NOMO-1 treated with dmso at 0.1 percent for 144 hours (cell line): Measurements from ENCODE around the gene LDB2.

Experiments
- DNase-seq: peaks from one replicate; lab custom pipeline; 2025; ENCODE audit not compliant: unreplicated experiment; lab: John Stamatoyannopoulos, UW

The LDB2 gene

GRCh38 chr4:16809064-16809463, 89.4 kb downstream of the LDB2 start:
- no peak for DNase-seq

GRCh38 chr4:16807355-16807754, 91.1 kb downstream of the LDB2 start:
- no peak for DNase-seq

GRCh38 chr4:16804581-16804980, 93.9 kb downstream of the LDB2 start:
- no peak for DNase-seq

GRCh38 chr4:16802044-16802443, 96.4 kb downstream of the LDB2 start:
- DNase-seq, result no peak

GRCh38 chr4:16801356-16801755, 97.1 kb downstream of the LDB2 start:
- DNase-seq, result no peak

GRCh38 chr4:16794816-16795445, 103.5 kb downstream of the LDB2 start:
- no peak for DNase-seq

GRCh38 chr4:16791460-16791859, 107.0 kb downstream of the LDB2 start:
- DNase-seq, result no peak

- no peak for DNase-seq
Observed at GRCh38 chr4:16790508-16790907, 107.9 kb downstream of the LDB2 start.

GRCh38 chr4:16788868-16789267, 109.6 kb downstream of the LDB2 start:
- DNase-seq, result no peak

- no peak for DNase-seq
Observed at GRCh38 chr4:16785793-16786527, 112.5 kb downstream of the LDB2 start.

GRCh38 chr4:16783119-16783518, 115.3 kb downstream of the LDB2 start:
- DNase-seq, result no peak

GRCh38 chr4:16779028-16779675, 119.3 kb downstream of the LDB2 start:
- DNase-seq, result no peak

- DNase-seq, result no peak
Observed at GRCh38 chr4:16777726-16778125, 120.7 kb downstream of the LDB2 start.

GRCh38 chr4:16775411-16776154, 122.9 kb downstream of the LDB2 start:
- DNase-seq, result no peak

GRCh38 chr4:16772366-16772850, 126.0 kb downstream of the LDB2 start:
- no peak for DNase-seq

GRCh38 chr4:16770710-16771285, 127.6 kb downstream of the LDB2 start:
- no peak for DNase-seq

- no peak for DNase-seq
Observed at GRCh38 chr4:16767861-16768260, 130.6 kb downstream of the LDB2 start.

GRCh38 chr4:16767251-16767650, 131.2 kb downstream of the LDB2 start:
- DNase-seq, result no peak

- no peak for DNase-seq
Observed at GRCh38 chr4:16765546-16765945, 132.9 kb downstream of the LDB2 start.

- DNase-seq, result no peak
Observed at GRCh38 chr4:16764622-16765021, 133.8 kb downstream of the LDB2 start.
